GM10847 (cell line): ENCODE measurements around the gene RBM17.

ENCODE experiments used
- POLR2A ChIP-seq: IDR thresholded peaks from 2 replicates; pipeline ENCODE4 v1.6.1; 2011; ENCODE audit not compliant: insufficient read length; ENCODE audit errors: extremely low read depth

RBM17 gene

DNA sequence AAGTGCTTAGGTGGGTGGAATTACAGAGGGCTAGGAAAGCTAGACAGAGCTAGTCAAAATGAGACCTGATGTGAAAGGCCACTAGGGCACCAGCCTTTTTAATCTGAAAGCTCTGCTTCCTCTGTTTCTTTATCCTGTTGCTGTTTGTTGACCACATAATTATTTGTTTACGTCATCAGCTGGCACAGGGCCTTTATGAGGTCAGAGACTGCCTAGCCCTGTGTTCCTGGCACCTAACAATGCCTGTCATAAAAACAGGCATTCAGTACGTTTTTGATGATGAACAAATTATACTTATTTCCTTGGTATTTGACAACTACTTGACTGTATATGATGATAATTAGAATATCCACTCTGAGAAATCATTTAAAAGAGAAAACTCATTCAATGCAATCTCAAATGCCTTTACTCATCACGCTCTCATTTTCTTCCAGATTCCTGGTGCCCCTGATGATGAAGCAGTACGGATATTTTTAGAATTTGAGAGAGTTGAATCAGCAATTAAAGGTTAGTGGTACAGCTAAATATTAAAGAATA, 26.0 kb downstream of the RBM17 start:
- TF ChIP-seq POLR2A: no peak

DNA sequence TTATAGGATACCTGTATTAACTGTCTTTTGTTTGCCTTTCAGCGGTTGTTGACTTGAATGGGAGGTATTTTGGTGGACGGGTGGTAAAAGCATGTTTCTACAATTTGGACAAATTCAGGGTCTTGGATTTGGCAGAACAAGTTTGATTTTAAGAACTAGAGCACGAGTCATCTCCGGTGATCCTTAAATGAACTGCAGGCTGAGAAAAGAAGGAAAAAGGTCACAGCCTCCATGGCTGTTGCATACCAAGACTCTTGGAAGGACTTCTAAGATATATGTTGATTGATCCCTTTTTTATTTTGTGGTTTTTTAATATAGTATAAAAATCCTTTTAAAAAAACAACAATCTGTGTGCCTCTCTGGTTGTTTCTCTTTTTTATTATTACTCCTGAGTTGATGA, 26.6 kb downstream of the RBM17 start:
- no peak for TF ChIP-seq POLR2A

DNA sequence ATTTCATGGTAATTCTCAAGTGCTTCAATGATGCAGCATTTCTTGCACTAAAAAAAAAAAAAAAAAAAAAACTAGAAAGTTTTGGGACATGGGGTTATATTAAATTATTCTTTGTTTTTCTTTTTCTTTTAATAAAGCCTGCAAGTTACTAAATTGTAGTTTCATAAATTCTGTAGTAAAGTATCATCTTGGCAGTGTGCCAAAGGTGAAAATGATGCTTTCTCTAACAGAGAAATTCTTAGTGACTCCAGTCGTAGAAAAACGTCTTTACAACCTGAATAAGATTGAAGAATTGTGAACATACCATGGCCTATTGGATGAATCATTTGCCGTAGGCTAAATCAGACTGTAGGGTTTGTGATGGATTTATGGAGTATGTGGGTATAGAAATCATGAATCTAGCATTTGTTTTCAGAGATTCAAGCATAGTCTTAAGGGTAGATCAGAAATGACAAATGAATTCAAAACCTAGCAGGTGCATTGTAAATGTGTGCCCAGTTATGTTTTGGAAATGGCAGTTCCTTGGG, 27.1 kb downstream of the RBM17 start:
- no peak for TF ChIP-seq POLR2A

DNA sequence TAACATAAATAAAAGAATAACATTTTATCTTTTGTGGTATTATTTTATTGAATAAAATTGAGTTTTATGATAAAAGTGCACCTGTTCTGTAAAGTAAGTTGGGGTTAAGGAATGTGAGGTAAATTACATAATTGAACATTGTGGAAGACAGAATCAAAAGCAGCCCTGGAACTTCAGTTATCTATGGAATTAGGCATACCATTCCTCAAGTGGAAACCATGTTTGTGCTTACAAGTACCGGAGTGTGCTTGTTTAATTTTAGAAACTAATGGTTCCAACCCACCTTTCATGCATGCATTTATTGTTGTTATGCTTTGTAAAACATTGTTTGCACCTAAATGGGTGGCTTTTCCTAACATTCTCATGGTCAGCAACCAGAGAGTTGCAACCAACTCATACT, 28.0 kb downstream of the RBM17 start:
- TF ChIP-seq POLR2A: no peak

DNA sequence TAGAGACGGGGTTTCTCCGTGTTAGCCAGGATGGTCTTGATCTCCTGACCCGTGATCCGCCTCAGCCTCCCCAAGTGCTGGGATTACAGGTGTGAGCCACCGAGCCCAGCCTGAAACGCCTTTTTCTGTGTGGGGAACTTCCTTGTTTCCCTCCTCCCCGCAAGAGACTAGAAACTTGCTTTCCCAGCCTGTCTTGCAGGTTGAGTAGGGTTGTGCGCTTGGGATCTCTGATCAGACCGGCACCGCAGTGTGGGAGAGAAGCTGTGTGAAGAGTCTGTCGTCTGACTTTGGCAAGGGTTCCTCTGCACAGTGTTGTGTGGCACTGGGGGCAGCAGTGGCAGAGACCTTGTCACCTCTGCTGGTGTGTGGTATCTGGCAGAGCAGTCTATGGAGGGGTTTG, 28.9 kb downstream of the RBM17 start:
- TF ChIP-seq POLR2A: no peak

DNA sequence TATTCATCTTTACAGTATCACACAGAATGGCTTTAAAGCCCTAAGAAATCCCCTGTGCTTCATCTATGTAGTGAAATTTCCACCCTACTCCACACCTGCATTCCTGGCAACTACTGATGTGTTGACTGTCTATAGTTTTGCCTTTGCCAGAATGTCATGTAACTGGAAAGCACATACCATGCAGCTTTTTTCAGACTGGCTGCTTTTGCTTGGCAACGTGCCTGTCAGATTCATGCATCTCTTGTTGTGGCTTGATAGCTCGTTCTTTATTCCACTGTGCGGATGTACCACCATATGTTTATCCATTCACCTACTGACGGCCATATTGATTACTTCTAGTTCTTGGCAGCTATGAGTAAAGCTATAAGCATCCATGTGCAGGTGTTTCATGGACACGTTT, 30.6 kb downstream of the RBM17 start:
- no peak for TF ChIP-seq POLR2A

DNA sequence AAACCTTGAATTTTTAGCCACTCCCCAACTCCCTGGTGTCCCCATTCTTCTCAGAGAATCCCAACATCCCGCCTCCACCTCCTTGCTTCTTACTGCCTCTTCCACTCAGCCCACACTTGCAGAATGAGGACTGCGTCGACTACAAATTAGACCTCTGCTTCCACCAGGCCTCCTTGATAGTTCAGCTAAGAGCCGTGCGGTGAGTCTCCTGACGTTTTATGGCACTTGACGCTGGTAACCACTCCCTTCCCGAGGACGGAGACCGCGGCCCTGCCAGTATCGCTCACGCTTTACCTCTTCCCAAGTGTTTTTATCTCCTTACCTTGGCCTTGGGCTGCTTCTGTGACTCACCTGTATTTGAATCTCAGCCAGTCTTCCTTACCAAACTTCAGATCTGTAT, 31.1 kb downstream of the RBM17 start:
- no peak for TF ChIP-seq POLR2A

DNA sequence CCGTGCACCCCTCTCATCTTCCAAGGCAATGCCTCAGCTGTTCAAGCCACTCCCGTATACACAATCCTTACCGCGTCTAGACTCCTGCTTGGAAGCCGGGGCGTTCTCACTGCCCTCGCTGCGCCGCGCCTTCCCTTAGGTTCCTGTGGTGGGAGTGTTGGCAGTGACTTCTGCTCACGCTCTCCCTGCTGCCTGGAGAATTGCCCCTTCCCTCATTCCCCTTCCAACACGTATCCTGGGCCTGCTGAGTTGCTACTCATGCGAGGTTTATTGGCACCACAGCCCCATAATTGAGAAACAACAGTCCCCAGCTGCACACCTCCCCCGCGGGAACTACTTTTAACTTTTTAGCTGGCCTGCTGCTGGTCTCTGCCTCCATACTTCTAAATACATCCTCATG, 31.9 kb downstream of the RBM17 start:
- no peak for TF ChIP-seq POLR2A

DNA sequence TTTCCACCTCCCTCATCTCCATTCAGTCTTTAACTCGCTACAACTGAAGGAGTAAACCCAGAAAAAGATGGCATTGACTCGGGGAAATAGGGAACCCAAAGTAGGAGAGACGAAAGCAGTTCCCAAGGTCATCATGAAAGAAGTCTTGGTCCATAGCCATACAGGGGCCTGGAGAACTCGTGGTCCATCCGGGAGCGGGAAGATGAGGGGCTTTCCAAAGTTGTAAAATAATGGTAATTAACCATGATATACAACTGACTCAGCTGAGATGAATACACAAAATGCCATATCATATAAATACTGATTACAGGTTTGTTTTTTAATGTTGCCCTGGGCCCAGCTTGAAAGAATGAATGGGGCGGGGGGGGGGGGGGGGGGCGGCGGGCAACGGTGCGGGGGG, 32.3 kb downstream of the RBM17 start:
- no peak for TF ChIP-seq POLR2A

DNA sequence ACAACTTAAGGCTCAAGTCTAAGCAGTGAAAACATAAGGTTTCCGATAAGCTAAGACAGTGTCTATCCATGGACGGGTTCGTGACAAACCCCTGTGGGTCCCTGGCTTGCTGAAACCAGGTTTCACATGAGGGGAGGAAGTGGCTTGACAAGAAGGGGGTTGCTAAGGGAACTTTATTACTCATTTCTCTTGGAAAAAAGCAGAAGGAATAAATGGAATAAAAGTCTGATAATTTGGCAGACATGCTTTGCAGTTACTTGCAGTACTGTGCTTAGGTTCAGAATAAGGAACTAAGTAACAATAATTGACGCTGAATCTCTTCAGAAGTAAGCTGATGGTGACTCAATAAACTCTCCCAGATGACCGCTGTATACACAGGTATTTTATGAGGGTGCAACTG, 34.7 kb downstream of the RBM17 start:
- no peak for TF ChIP-seq POLR2A

DNA sequence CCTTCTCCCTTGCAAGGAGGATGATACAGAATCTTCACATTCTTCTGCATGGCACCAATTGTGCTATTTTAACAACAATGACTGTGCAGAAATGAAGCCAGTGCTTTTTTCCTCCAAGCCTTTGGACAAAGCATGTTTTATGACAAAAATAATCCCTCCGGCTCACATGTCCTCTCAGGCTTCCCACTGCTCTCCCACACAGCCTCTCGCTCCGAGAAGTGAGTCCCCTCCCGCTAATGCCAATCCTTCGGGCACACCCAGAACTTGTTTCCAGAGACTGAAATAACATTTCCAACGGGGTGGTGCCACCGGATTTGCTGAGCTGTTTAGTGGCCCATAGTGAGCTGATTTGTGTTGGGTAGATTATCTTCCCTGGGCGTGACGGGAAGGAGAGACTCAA, 35.8 kb downstream of the RBM17 start:
- TF ChIP-seq POLR2A: no peak

DNA sequence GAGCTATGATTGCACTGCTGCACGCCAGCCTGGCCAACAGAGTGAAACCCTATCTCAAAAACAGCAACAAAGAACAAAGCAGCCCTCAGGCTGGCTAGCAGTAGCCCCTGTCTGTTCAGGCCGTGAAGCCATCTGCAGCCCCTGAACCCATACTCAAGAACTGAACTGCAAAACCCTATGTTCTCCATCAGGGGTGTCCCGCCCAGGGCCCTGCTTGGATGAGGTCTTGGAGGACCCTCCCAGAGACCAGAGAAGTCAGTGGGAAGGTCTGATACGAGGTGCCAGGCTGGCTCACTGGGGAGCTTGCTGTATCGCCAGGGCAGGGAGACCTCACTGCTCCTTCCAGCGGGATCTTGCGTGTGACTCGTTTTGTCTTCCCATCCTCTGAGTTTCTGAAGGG, 39.3 kb downstream of the RBM17 start:
- TF ChIP-seq POLR2A: no peak

DNA sequence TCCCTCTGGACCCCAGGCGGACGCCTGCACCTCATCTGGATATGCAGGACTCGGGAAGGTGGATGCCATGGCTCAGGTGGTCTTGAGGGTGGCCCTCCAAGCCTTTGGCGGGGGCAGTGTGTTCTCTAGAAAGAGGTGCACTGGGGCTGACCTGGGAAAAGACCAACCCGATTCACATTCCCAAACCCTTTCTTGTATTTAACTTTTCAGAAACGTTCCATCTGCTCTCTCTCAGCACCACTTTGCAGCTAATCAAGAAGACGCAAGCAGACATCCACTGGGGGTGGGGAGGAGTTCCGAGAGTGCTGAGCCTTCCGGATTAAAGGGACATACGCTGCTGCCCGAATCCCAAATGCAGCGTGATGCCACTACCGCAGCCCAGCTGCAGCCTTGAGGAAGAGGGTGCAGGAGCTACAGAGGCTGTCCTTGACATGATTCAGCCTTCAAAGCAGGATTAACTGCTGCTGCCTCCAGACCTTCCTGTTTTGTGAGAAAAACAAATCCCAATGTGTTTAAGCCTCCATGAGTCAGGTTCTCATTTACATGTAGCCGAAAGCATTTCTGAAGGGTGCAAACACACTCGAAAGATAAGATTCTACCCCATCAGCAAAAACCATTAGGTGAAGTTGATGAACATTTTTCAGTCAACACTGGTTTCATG, 39.9 kb downstream of the RBM17 start:
- no peak for TF ChIP-seq POLR2A

DNA sequence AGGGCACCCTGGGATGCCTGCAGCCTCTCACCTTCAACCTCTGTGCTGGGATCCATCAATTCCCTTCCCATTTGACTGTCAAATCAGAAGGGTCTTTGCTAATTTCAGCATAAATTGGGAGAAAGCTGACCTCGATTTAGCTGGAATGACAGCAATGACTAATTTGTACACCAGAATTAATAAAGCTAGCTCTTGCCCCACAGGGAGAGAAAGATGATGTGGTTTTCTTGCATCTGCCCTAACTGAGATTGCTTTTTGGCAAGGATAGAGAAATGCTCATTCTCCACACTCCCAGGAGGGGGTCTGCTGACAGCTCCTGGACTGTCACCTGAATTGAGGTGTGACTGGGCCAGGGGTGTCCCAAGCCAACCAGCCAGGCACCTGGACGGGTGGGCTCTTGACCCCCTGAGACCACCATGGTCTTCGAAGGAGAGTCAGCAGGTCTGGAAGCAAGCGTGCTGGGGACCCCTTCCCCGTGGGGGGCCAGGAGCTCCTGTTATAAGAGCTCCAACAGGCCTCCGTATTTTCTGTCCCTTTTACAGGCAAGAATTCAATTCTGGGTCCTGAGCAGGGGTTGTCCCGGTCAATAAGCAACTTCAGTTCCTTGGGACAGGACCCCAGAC, 42.1 kb downstream of the RBM17 start:
- TF ChIP-seq POLR2A: no peak

DNA sequence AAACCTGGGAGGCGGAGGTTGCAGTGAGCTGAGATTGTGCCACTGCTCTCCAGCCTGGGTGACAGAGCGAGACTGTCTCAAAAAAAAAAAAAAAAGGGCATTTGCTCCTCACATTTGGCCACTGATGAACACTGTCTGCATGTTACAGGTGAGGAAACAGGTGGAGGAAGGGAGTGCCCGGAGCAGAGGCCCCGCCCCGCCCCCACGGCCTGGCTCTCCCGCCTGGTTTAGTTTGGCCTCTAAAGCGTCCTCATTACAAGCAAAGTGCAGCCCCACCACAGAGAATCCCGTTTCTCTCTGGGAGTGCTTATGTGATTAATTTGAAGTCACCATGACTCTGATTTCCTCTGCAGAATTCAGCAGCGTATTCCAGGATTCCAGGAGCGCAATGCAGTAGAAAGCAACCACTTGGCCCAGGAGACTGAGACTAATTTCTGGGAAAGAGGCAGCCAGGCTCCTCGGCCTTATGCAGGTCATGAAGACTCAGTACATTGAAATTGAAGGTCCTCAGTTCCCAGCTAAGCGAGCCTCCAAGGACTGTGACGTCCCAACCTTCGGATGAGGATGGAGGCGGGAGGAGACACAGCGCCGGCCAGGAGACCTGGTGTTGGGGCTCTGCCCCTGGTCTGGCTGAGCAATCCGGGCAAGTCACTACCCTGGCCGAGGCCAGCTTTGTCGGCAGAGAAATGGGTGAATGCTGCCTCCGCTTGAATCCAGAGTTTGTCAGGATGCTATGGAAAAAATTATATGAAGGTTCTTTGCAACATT, 44.7 kb downstream of the RBM17 start:
- TF ChIP-seq POLR2A: no peak
